Left kidney (tissue), 2 donors: ENCODE data around the gene HARS1. TPM values are rescaled to one million over a fixed set of nuclear protein-coding genes. Genes with fewer than 3 reads are reported as not detected.
A peak's percentile ranks its signal among the peaks of the same experiment; 100 is the strongest.
"Not testable (repeated sequence)": the region's sequence is repeated elsewhere in the genome, so short reads cannot be mapped to it uniquely, and the experiment has no call there.

Source experiments
- DNase-seq: peaks from one replicate; pipeline ENCODE4 v3.0.0-alpha.2; 2013
- polyA plus RNA-seq: library from polyadenylated mRNA; unstranded; fragments of 120-200 nt; gene quantifications from one replicate; pipeline ENCODE4 v1.2.1, GENCODE V29; 2013; ENCODE audit not compliant: insufficient read length

HARS1 gene
- polyA plus RNA-seq, 1 donor = 83.4 TPM

DNA sequence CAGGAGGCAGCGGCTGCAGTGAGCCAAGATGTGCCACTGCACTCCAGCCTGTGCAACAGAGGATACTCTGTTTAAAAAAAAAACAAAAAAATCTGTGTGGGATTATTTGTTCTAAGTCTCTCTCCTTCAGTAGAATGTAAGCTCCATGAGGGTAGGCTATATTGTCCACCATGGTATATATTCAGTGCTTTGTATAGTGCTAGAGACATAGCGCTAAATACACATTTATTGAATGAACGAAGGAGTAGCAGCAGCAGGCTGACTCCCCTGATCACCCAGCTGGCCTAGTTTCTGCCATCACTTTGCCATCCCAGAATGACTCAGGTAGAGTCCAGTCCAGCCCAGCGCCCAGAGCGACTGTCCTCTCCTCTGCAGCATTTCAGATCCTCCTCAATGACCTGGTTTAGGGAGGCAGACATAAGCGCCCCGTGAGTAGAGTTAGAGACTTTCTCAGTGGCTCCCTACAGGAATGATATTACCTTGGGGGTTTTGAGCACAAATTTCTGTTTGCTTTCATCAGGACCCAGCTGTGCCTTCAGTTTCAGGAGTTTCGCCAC, 716 bp downstream of the HARS1 start:
- no peak for DNase-seq

DNA sequence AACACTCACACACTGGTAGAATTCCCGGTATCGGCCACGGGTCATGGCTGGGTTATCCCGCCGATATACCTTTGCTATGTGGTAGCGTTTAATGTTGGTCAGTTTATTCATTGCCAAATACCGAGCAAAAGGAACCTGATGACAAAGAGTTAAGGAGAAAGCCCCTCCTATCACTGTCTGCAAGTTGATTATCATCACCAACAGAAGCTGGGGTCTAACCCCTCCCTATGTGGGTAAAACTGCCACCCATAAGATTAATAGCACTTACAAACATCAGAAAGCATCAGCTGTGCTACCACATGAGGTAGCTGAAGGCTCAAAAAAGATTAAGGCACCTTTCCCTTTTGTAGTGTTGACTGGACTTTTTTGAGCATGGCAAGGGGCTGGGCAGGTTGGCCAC, 12.2 kb downstream of the HARS1 start:
- DNase-seq = no peak

DNA sequence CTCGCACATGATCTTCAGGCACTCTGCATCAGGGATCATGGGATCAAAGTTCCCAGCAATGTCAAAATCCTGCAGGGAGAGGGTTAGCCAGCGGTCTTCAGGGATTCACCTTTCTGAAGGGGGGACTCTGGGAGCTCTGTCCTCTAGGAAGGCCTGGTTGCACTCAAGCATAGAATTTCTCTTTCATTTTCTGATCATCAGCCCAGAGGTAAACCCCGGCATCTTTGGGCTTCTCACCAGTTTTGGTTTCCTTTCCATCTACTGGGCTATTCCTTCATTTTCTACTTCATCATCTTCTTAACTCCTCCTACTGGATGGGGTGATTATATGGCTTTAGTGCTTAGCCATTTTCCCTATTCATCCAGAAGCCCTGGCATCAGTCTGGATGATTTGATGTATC, 13.2 kb downstream of the HARS1 start:
- DNase-seq = no peak

DNA sequence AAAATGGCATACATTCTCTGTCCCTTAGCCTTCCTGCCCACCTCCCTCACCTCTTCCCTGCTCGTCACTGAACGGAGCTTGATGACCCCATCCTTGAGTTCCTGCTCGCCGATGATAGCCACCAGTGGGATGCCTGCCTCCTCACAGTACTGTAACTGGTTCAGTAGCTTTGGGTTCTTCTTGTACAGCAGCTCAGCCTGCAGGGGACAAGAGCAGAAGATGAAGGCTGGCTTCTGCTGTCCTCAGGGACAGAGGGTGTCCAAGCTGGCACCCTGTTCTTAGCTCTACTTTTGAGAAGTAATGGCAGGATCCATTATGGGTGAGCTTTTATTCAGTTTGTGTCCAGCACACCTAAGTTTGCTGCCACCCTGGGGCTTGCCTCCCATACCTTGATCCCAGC, 16.5 kb downstream of the HARS1 start:
- DNase-seq = no peak

DNA sequence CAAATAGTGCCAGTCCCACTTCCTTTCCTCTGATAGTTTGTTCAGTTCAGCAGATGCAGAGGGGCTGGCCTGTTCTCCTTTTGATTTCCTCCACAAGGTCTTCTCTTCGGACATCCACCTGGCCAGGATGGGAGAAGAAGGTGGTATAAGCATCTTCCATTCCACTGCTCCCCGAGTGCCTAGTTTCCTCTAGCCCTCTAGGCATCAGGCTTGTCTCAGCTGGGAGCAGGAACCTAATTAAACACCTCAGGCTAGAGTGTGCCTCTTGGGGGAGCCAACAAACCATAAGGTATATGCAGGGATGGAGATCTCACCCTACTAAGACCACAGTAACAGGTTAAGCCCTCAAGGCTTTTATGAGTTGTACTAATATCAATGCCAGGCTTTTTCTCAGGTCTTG, 17.0 kb downstream of the HARS1 start:
- no peak for DNase-seq

DNA sequence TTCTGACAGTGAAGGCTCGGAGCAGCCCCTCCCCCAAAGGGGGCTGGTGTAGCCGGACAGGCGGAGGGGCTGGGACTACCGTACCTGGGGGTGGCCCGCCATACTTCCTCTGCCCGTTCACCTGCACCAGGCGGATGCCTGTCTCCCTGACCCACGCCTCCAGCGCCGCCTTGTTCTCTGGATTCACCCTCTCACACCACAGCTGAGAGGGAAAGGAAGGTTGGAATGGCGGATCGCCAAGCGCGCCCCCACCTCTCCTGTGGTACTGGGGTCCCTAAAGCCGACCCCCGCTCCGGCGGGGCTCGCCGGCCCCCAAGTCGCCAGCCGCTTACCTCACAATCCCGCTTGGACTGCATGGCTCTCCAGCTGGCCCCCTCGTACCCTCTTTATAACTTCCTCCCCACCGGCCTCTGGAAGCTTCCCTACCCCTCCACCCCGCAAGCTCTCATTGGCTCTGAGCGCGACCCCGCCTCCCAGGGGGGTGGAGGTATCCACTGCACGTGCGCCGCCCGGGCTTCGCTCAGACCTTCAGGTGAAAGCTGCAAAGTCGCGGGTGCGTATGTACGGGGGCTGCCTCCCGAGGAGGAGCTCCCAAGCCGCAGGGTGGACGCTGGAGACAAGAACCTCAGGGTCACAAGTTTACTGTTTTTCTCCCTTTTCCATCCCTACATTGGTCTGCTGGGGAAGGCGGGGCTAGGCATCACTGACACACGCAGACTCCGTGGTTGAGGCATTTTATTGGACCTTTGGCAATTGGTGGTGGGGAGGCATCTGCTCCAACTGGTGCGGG, 17.8 kb downstream of the HARS1 start, which contains the start of gene DND1:
Gene DND1, minus strand, starts transcription at position 390 of the 790 bp plus-strand sequence. Its CDS starts 34 bp downstream, at position 356.
- DNase-seq = no peak

DNA sequence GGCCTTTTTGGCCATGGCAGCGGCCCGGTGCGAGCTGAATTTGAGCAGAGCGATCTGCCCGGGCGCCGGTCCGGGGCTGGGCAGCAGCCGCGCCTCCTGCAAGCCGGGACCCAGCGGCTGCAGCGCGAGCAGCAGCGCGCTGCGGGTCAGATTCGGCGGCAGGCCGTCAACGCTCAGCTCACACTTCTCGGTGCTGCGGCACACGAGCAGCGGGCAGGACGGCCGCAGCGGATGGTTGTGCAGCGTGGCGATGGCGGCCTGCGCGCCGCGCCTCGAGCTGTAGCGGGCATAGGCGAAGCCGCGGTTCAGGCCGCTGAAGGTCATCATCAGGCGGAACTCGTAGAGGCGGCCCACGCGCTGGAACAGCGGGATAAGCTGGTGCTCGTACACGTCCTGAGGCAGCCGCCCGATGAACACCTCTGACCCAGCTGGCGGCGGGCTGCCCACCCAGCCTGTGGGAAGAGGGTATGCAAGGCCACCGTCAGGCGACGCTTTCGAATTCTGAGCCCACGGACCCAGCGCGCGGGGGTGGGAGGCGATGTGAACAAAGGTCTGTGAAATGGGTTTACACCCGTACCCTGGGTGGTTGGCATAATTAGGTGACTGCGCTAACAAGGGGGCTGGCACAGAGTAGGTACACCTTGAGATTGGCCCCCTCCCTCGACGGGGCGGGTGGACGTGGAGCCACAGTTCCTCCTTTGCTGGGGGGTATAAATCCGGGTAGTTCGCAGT, 18.5 kb downstream of the HARS1 start:
- no peak for DNase-seq

DNA sequence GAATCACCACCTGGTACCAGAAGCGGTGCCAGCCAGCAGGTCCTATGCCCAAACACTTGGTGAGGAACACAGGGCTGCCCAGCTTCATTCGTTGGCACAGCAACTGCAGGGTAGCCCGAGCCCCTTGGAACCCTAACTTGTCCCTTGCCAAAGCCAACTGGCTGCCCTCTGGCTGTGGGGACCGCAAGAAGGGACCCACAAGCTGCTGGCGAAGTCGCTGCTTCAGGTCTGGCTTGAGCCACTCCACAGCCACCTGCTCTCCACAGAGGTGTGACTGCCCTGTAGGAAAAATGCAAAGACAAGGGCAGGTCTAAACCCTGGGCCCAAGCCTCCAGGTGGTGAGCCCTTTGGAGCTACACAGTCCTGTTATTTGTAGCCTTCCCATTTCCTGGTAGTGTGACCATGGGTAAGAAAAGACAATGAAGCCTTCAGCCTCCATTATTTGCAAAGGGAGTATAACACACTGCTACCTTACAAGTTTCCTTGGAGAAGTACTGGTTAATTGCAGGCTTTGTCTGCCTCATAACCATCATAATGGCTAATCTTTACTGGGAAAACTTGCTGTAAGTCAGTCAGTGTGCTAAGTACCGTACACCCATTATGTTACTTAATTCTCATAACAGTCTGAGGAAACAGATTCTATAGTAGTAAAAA, 19.6 kb downstream of the HARS1 start:
- no peak for DNase-seq

DNA sequence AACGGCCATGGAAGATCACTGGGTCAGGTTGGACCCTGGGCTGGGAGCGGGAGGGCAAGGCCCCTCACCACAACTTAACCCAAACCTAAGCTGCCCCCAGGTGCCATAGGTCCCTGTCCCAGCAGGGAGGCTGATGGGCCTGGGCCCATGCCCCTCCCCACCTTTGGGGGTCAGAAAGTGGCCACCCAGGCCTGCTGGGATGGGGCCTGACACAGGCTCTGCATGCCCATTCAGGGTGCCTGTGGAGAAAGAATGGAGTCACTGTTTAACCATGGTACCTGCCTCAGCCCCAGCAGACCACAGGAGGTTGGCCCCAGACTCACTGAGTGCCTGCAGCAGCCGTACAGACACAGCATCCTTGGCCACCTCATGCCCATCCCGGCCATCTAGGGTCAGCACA, 20.1 kb downstream of the HARS1 start:
- not testable (repeated sequence) for DNase-seq

DNA sequence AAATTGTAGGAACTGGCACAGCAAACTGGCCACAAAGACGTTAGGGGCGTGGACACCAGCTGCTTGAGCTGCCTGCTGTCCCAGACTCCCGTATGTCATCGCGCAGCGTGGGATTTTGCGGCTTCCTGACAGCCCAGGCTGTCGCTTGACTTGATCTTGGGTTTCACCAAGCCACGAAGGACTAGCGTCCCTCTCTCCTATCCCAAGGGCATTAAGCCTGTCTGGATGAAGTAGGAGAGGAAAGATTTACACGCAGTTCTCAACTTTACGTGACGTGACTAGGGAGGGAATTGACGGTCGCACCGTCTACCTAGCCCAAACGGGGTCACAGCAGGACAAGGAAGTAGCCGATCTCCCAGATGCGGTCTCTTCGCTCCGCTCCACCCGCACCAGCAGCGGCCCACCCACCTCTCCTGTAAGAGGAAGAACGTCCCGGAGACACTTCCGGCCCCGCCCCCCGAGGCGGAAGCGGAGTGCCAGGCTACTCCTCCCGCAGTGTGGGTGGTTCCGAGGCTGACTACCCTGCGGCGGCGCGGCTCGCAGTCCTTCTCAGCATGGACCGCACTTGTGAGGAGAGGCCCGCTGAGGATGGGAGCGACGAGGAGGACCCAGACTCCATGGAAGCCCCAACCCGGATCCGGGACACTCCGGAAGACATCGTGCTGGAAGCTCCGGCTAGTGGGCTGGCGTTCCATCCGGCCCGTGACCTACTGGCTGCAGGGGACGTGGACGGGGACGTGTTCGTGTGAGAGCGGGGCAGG, 26.6 kb downstream of the HARS1 start, which contains the start of gene WDR55:
Gene WDR55, plus strand, starts transcription at position 546 of the 761 bp plus-strand sequence. Its CDS starts 9 bp downstream, at position 555.
- DNase-seq = peak; percentile 91

DNA sequence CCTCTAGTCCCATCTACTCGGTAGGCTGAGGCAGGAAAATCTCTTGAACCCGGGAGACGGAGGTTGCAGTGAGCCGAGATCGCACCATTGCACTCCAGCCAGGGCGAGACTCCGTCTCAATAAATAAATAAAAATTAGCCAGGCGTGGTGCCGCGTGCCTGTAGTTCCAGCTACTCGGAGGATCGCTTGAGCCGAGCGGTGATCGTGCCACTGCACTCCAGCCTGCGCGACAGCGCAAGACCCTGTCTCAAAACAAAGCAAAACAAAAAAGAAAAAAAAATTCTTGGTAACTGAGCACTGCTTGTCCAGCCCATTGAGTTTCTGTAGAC, 27.2 kb downstream of the HARS1 start:
- DNase-seq = no peak

DNA sequence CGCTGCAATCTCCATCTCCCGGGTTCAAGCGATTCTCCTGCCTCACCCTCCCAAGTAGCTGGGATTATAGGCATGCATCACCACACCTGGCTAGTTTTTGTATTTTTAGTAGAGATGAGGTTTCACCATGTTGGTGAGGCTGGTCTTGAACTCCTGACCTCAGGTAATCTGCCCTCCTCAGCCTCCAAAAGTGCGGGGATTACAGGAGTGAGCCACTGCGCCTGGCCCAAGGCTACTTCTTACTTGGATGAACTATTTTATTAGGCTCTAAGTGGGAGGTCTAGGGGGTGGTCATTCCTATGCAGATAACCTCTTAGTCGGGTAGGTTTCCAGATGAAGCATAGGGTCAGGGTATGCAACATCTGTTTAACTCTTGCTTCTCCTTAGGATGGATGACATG, 30.8 kb downstream of the HARS1 start:
- not testable (repeated sequence) for DNase-seq

DNA sequence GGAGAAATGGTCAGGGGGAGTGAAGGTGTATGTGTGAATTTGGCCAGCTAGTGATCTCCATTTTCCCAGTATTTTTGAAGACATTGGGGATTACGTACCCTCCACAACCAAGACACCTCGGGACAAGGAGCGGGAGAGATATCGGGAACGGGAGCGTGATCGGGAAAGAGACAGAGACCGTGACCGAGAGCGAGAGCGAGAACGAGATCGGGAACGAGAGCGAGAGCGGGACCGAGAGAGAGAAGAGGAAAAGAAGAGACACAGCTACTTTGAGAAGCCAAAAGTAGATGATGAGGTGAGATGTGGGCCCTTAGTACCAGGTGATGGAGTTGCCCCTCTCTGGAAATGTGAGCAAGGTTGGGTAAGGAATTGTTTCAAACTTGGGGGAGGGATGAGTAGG, 32.3 kb downstream of the HARS1 start:
- no peak for DNase-seq

DNA sequence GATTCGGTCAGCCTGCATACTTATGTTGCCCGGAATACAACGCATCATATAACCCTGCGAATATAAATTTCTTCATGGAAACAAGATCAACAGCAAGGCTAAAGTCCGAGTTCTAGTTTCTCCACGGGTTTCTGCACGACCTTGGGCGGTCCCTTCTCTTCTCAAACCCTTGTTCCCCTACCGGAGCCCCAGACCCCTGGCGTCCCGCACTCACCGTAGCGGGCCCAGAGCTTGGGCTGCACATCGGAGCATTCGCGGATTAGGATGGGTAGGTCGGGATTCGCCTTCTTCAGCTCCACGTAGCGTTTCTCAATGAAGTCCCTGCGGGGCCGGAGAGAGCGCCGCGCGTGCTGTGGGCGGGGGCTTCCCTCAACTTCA, 44.1 kb downstream of the HARS1 start:
- DNase-seq = no peak

DNA sequence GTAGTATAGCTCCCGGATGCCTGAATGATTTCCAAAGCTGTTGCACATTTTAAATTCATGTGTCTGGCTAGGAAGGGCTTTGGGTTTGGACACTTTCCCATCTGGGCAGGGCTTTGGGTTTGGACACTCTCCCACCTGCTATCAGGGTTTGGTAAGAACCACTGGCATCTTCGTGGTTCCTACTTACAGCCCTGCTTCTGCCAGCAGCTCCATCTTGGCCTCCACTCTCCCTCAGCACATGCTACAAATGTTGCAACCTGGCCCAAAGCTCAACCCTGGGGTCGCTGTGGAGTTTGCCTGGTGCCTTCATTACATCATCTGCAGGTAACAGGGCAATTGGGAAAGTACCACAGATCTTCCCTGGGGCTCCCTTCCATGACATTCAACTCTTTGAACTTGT, 48.5 kb downstream of the HARS1 start:
- DNase-seq = no peak

DNA sequence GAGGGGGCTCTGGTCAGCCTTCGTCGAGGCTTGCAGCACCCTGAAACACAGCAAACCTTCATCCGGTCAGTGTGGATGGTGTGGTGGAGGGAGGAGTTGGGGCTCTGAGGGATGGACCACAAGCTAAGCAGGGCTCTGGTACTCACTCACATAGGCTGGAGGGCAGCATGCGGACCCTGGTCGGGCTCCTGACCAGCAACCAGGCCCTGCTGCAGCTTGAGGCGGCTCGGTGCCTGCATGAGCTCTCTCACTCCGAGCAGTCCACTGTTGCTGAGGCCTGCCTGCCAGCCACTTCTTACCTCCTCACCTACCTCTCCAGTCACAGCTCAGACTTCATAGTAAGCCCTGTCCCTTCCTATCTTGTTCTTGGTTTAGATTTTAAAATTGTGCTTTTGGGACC, 49.5 kb downstream of the HARS1 start:
- DNase-seq = no peak

DNA sequence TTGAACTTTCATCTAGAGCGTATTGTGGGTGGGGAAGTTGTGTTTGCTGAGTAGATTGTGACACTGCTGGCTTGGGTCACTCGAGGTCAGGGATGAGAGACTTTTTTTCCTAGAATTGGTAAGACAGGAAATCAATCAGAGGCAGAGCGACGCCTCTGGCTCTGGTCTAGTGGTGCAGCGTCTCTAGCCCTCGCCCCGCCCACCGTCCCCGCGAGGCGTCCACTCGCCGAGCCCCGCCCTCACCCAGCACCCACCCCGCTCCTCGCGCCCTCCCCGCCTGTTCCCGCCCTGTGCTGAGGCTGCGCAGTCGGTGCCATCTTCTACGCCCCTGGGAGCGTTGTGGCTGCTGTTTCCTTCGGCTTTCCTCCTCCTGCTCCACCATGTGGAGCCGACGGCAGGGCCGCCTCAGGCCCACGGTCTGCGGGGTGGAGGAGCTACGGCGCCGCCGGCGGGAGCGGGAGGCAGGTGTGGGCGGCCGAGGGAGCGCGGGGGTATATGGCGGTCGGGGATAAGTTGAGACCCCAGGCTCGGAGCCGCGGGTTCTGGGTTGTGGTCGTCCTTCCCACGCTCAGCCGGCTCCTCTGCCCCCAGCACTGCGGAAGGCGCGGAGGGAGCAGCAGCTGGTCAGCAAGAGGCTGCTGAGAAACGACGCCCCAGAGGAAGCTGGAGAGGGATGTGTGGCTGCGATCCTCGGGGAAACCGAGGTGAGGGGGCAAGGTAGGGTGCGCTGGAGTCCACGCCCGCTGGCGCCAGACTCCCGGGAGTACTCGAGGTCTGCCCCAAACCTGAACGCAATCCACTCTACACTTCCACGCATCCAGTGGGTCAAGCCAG, 51.8 kb downstream of the HARS1 start, which contains the start of gene TMCO6:
Gene TMCO6, plus strand, starts transcription at position 304 of the 834 bp plus-strand sequence. Its CDS starts 77 bp downstream, at position 381.
- DNase-seq = peak; percentile 91

DNA sequence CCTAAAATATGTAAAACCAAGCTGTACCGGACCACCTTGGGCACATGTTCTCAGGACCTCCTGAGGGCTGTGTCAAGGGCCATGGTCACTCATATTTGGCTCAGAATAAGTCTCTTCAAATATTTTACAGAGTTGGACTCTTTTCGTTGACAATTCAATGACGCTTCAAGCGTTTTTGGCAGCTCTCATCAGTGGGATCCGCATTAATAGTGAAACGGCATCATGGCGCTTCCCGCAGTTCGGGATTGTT, 52.3 kb downstream of the HARS1 start:
- not testable (repeated sequence) for DNase-seq

DNA sequence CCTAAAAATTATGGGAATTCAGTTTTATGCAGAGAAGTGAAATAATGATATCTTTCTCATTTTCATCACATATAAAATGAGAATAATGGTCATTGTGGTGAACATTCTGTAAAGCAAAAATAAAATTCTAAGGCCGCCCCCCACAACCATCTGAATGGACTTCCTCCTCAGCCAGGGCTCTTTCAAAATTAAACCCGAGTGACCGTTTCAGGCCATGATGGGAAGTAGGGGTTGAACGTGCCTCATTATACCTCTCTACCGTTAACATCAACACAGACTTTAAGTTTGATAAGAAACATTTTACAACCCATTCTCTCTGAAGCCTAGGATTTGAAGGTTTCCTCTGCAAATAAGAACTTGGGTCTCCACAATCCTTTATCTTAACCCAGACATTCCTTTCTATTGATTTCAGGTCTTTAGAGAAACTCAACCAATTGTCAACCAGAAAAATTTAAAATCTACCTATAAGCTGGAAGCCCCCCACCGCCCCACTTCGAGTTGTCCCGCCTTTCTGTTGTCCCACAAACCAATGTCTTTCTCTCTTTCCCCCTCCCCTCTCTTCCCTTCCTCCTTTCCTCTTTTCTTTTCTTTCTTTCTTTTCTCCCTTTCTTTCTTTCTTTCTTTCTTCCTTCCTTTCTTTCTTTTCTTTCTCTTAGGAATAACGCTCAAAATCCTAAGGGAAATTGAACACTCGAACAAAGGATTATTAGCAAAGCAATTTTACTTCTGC, 53.6 kb downstream of the HARS1 start:
- DNase-seq = no peak
